Urinary bladder (tissue), 4 donors: ENCODE data around the gene ZNF668. TPM values are rescaled to one million over a fixed set of nuclear protein-coding genes. Genes with fewer than 3 reads are reported as not detected.

Experiments used
- DNase-seq: peaks from one replicate; pipeline ENCODE4 v3.0.0-alpha.2; 2015; ENCODE audit errors: extremely low spot score
- H3K27ac ChIP-seq: one replicate; pipeline ENCODE4 v1.5.1; 2013; ENCODE audit warnings: low read depth, mild to moderate bottlenecking, moderate library complexity
- H3K36me3 ChIP-seq: one replicate; pipeline ENCODE4 v1.6.1; 2013; ENCODE audit warnings: mild to moderate bottlenecking, moderate library complexity; ENCODE audit not compliant: insufficient read depth
- H3K4me1 ChIP-seq: one replicate; pipeline ENCODE4 v1.6.1; 2013; ENCODE audit warnings: mild to moderate bottlenecking, moderate library complexity; ENCODE audit not compliant: insufficient read depth
- H3K4me3 ChIP-seq: one replicate; pipeline ENCODE4 v1.5.1; 2013; ENCODE audit warnings: low read depth, low read length
- WGBS: extraction: QIAGEN DNeasy Blood & Tissue Kit; methylation state at CpG from one replicate; pipeline ENCODE4 v1.1.7; 2013; 5-methylcytosine and 5-hydroxymethylcytosine counted together
- polyA plus RNA-seq: library from polyadenylated mRNA; stranded (reverse); fragments of 200-250 nt; gene quantifications from one replicate; pipeline ENCODE4 v1.2.3, GENCODE V29; 2013
- total RNA-seq: library from RNA; depleted of rRNA; stranded (reverse); fragments of >200 nt; gene quantifications from one replicate; pipeline ENCODE4 v1.2.3, GENCODE V29; 2014
- donor health status: healthy with polysubstance abuse.
- donor health status: healthy.

The ZNF668 gene
- total and polyA plus RNA-seq, 2 donors = 4.5 to 10.7 TPM

- peaks cover 8% of the 10 kb centered on the region for H3K36me3 ChIP-seq
- no peaks in the 10 kb centered on the region for H3K4me1 ChIP-seq
- no peak for DNase-seq
- H3K27ac ChIP-seq = no peak overlapping the region
- WGBS = 85% methylated on average over 26 of the region's 26 CpGs
- no peak overlapping the region for H3K4me3 ChIP-seq
Measured at GRCh38 chr16:31081428-31082351, 7.7 kb upstream of the ZNF668 start.

GRCh38 chr16:31080756-31081419 lies 6.8 kb upstream of the ZNF668 start:
- 91% methylated on average over 13 of the region's 13 CpGs for WGBS
- Histone ChIP-seq H3K36me3 (peaks cover 8% of the 10 kb centered on the region), H3K27ac (no peak overlapping the region), H3K4me3 (no peak overlapping the region), H3K4me1 (no peaks in the 10 kb centered on the region)
- no peak for DNase-seq

- no peaks in the 10 kb centered on the region for H3K4me1 ChIP-seq
- H3K27ac ChIP-seq = no peak overlapping the region
- WGBS = 96% methylated on average over 40 of the region's 40 CpGs
- DNase-seq = no peak
- peaks cover 8% of the 10 kb centered on the region for H3K36me3 ChIP-seq
- no peak overlapping the region for H3K4me3 ChIP-seq
Measured at GRCh38 chr16:31080035-31080629, 6.1 kb upstream of the ZNF668 start.

DNA sequence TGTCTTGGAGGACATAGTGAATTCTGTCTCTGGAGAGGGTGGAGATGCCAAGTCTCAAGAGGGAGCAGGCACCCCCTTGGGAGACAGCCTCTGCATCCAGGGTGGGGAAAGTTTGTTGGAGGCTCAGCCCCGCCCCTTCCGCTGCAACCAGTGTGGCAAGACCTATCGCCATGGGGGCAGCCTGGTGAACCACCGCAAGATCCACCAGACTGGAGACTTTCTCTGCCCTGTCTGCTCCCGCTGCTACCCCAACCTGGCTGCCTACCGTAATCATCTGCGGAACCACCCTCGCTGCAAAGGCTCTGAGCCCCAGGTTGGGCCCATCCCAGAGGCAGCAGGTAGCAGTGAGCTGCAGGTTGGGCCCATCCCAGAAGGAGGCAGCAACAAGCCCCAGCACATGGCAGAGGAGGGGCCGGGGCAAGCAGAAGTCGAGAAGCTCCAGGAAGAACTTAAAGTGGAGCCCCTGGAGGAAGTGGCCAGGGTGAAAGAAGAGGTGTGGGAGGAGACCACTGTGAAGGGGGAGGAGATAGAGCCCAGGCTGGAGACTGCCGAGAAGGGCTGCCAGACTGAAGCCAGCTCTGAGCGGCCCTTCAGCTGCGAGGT lies 5.4 kb upstream of the ZNF668 start:
- 86% methylated on average over 13 of the region's 13 CpGs for WGBS
- Histone ChIP-seq H3K4me3 (no peak overlapping the region), H3K36me3 (peaks cover 8% of the 10 kb centered on the region), H3K27ac (no peak overlapping the region), H3K4me1 (no peaks in the 10 kb centered on the region)
- no peak for DNase-seq

DNA sequence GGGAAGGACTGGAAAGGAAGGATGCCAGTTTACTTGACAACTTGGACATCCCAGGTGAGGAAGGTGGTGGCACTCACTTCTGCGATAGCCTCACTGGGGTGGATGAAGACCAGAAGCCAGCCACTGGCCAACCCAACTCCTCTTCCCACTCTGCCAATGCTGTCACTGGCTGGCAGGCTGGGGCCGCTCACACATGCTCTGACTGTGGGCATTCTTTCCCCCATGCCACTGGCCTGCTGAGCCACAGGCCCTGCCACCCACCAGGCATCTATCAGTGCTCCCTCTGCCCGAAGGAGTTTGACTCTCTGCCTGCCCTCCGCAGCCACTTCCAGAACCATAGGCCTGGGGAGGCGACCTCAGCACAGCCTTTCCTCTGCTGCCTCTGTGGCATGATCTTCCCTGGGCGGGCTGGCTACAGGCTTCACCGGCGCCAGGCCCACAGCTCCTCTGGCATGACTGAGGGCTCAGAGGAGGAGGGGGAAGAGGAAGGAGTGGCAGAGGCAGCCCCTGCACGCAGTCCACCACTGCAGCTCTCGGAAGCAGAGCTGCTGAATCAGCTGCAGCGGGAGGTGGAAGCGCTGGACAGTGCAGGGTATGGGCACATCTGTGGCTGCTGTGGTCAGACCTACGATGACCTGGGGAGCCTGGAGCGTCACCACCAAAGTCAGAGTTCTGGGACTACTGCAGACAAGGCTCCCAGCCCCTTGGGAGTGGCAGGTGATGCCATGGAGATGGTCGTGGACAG lies 4.7 kb upstream of the ZNF668 start:
- no peak overlapping the region for H3K27ac ChIP-seq
- no peak for DNase-seq
- peaks cover 8% of the 10 kb centered on the region for H3K36me3 ChIP-seq
- 94% methylated on average over 15 of the region's 15 CpGs for WGBS
- H3K4me1 ChIP-seq = no peaks in the 10 kb centered on the region
- H3K4me3 ChIP-seq = no peak overlapping the region

GRCh38 chr16:31077592-31078396 lies 3.8 kb upstream of the ZNF668 start:
- peaks cover 6% of the 10 kb centered on the region for H3K36me3 ChIP-seq

GRCh38 chr16:31077024-31077423 lies 3.0 kb upstream of the ZNF668 start:
- WGBS = 95% methylated on average over 13 of the region's 13 CpGs
- Histone ChIP-seq H3K4me3 (no peak overlapping the region), H3K4me1 (no peaks in the 10 kb centered on the region), H3K36me3 (peaks cover 6% of the 10 kb centered on the region), H3K27ac (no peak overlapping the region)
- DNase-seq = no peak

More at GRCh38 chr16:31077592-31078396, 3.8 kb upstream of the ZNF668 start:
- WGBS = 94% methylated on average over 30 of the region's 30 CpGs
- H3K27ac ChIP-seq = no peak overlapping the region
- no peaks in the 10 kb centered on the region for H3K4me1 ChIP-seq
- H3K4me3 ChIP-seq = no peak overlapping the region
- no peak for DNase-seq

DNA sequence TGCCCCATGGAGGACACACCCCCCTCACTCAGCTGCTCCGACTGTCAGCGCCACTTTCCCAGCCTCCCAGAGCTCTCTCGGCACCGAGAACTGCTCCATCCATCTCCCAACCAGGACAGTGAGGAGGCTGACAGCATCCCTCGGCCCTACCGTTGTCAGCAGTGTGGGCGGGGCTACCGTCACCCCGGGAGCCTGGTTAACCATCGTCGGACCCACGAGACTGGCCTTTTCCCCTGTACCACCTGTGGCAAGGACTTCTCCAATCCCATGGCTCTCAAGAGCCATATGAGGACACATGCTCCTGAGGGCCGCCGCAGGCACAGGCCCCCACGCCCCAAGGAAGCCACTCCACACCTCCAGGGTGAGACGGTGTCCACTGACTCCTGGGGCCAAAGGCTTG lies 2.3 kb upstream of the ZNF668 start:
- DNase-seq = no peak
- H3K4me3 ChIP-seq = no peak overlapping the region
- peaks cover 6% of the 10 kb centered on the region for H3K36me3 ChIP-seq
- H3K27ac ChIP-seq = no peak overlapping the region
- H3K4me1 ChIP-seq = no peaks in the 10 kb centered on the region
- WGBS = 73% methylated on average over 16 of the region's 16 CpGs

DNA sequence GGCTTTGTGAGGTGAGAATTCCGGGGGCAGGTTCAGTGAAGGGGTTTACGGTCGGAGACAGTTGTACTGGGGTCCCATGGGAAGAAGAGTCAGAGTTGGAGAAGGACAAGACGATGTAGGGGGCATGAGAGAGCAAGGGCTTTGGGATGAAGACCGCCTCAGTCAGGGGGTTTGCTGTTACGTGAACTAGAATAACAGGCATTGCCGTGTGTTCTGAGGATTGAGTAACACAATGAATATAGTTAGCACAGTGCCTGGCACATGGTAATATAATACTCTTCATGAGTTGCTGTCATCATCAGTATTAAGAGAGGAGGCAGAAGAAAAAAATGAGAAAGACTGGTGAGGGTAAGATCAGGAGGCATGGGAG lies 759 bp upstream of the ZNF668 start:
- DNase-seq = no peak
- whole genome bisulfite sequencing = under 1% methylated on average over 7 of the region's 7 CpGs
- Histone ChIP-seq H3K4me1 (no peaks in the 10 kb centered on the region), H3K4me3 (peak overlapping the region; percentile 92), H3K36me3 (peaks cover 3% of the 10 kb centered on the region), H3K27ac (no peak overlapping the region)

DNA sequence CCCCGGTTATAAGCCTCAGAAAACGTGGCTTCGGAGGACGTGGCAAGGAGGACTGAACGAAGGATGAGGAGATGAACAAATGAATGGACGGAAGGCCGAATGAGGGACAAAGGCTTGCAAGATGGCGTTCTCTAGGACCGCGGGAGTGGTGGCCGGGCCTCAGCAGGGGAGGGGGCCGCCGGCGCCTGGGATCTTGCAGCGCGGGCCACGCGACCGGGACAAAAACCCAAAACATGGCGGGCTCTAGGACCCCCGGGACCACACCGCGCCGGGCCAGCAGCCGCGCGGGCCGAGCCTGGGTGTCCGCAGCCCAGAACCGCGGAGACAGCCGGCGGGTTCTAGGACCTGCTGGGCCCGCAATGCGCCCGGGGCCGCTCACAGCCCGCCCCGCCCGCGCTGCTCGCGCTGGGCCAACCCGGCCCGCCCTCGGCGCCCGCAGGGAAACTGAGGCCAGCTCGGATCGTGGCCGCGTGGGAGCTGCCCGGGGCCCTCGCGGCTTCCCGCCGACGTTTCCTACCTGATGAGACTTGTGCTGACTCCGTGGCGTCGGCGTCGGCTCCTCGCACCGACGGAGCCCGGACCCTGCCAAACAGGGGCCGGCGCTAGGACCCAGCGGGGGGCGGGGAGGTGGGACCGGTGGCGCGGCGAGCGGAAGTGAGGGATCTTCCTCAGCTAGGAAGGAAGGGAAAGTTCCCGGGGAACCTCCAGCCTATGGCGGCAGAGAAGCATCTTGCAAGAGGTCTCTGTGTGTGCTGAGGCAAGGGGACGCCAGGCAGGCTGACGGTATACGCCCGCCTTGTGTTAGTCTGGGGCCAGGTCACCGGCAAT lies 684 bp downstream of the ZNF668 start:
- Histone ChIP-seq H3K4me3 (peak overlapping the region; percentile 92), H3K4me1 (no peaks in the 10 kb centered on the region), H3K36me3 (peaks cover 3% of the 10 kb centered on the region), H3K27ac (peak overlapping the region; percentile 87)
- DNase-seq = peak; percentile 83
- under 1% methylated on average over 83 of the region's 83 CpGs for WGBS

DNA sequence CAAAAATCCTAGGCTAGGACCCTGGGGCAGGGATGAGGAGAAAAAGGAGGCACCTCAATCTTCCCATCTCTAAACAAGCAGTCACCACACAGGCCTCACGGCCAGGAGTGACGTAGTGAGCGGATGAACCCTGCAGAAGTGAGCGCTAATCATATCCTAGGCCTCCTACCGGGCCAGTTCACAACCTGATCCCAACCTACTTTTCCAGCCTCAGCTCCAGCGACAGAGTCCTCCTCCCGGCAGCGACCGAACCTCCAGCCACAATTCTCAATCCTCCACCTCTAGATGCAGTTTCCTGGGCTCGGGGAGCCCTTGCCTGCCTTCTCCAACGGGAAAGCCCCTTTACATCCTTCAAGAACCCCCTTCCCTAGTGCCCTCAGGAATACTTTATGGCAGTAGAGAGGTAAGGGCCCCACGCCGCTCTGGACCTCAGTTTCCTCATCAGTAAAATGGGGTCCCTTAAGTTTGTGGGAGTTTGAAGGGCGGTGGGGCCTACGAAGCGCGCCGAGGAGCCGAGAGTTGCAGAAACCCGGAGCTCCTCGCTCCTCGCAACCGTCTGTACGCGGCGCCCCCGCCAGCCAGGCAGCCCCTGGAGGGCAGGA lies 1.4 kb downstream of the ZNF668 start:
- DNase-seq = no peak
- WGBS = 1% methylated on average over 27 of the region's 27 CpGs
- H3K4me3 ChIP-seq = peak overlapping the region; percentile 92
- no peaks in the 10 kb centered on the region for H3K36me3 ChIP-seq
- H3K27ac ChIP-seq = no peak overlapping the region
- H3K4me1 ChIP-seq = no peaks in the 10 kb centered on the region
